SU-DHL-6 (cell line): ENCODE results near the gene PAX5.
"Not testable (repeated sequence)": the region's sequence is repeated elsewhere in the genome, so short reads cannot be mapped to it uniquely, and the experiment has no call there.

Experiments used
- H2AFZ ChIP-seq: fragments of 200-600 bp; sonication (generic); 2 replicates; pipeline ENCODE4 v1.6.1; 2014; ENCODE audit warnings: low read depth, mild to moderate bottlenecking, moderate library complexity, mixed read lengths, antibody characterized with exemption, low read length; ENCODE audit not compliant: severe bottlenecking
- H3F3A ChIP-seq: fragments of 200-600 bp; shearing (Covaris generic); 2 replicates; pipeline ENCODE4 v1.6.0; 2016; ENCODE audit warnings: antibody characterized with exemption, mild to moderate bottlenecking; ENCODE audit not compliant: insufficient read depth
- H3K27ac ChIP-seq: fragments of 200-600 bp; sonication (generic); 2 replicates; pipeline ENCODE4 v1.5.1; 2016; ENCODE audit warnings: low read depth, mild to moderate bottlenecking, low read length, moderate library complexity, mixed read lengths
- H3K27me3 ChIP-seq: fragments of 200-600 bp; sonication (generic), shearing (Covaris generic); 2 replicates; pipeline ENCODE4 v1.6.0; 2014; ENCODE audit warnings: mild to moderate bottlenecking, low read length
- H3K36me3 ChIP-seq: fragments of 200-600 bp; sonication (generic); 2 replicates; pipeline ENCODE4 v1.6.1; 2014; ENCODE audit warnings: mild to moderate bottlenecking, low read length, mixed read lengths
- H3K4me2 ChIP-seq: fragments of 300-600, 200-600 bp; shearing (Covaris generic), sonication (generic); 2 replicates; pipeline ENCODE4 v1.6.0; 2014; ENCODE audit warnings: low read length, low read depth, mild to moderate bottlenecking; ENCODE audit not compliant: poor library complexity, severe bottlenecking
- H3K4me3 ChIP-seq: fragments of 200-600 bp; sonication (generic); 2 replicates; pipeline ENCODE4 v1.5.1; 2014; ENCODE audit warnings: antibody characterized with exemption, low read length, mild to moderate bottlenecking, mixed read lengths; ENCODE audit not compliant: insufficient read depth, poor library complexity, severe bottlenecking
- H3K79me2 ChIP-seq: fragments of 200-600 bp; sonication (generic); 2 replicates; pipeline ENCODE4 v1.6.1; 2014; ENCODE audit warnings: mild to moderate bottlenecking, low read length, moderate library complexity; ENCODE audit not compliant: insufficient read depth
- H3K9ac ChIP-seq: fragments of 200-600 bp; sonication (generic); 2 replicates; pipeline ENCODE4 v1.7.0; 2014; ENCODE audit warnings: mild to moderate bottlenecking, low read length
- H3K9me2 ChIP-seq: fragments of 200-600 bp; sonication (generic); replicated peaks from 2 replicates; pipeline ENCODE4 v1.6.1; 2014; ENCODE audit warnings: low read length; ENCODE audit not compliant: insufficient read depth
- H3K9me3 ChIP-seq: fragments of 200-600 bp; sonication (generic); 2 replicates; pipeline ENCODE4 v1.6.1; 2014; ENCODE audit warnings: low read length, mixed read lengths; ENCODE audit not compliant: insufficient read depth
- H4K20me1 ChIP-seq: fragments of 200-600 bp; sonication (generic); 2 replicates; pipeline ENCODE4 v1.6.1; 2014; ENCODE audit warnings: low read depth, mild to moderate bottlenecking, antibody characterized with exemption, low read length, moderate library complexity, mixed read lengths
- CTCF ChIP-seq: fragments of 200-600 bp; sonication (generic); IDR thresholded peaks from one replicate; pipeline ENCODE4 v1.5.1; 2017; ENCODE audit warnings: antibody characterized with exemption, mild to moderate bottlenecking, low read length, moderate library complexity; ENCODE audit not compliant: insufficient read depth, poor library complexity, severe bottlenecking
- EZH2phosphoT487 ChIP-seq: fragments of 200-600 bp; sonication (generic), shearing (Covaris generic); conservative IDR thresholded peaks from 2 replicates; pipeline ENCODE4 v1.6.1; 2018; ENCODE audit warnings: mild to moderate bottlenecking, antibody characterized with exemption, low read length, moderate library complexity, mixed read lengths

PAX5 gene

GRCh38 chr9:36871606-36872005 lies 162.5 kb downstream of the PAX5 start:
- no peak overlapping the region for H3K4me2 ChIP-seq
- no peak overlapping the region for H3K27ac ChIP-seq
- no peak overlapping the region for H3K9ac ChIP-seq
- no peaks in the 10 kb centered on the region for H3K9me3 ChIP-seq
- H3K27me3 ChIP-seq = no peaks in the 10 kb centered on the region
- H4K20me1 ChIP-seq = no peaks in the 10 kb centered on the region
- no peaks in the 10 kb centered on the region for H3K36me3 ChIP-seq
- H2AFZ ChIP-seq = no peak overlapping the region
- H3K4me3 ChIP-seq = no peak overlapping the region
- no peaks in the 10 kb centered on the region for H3K9me2 ChIP-seq
- 0 out of 2 replicates have a peak, but pooled peaks cover 3% of the 10 kb centered on the region for H3F3A ChIP-seq
- no peak for TF ChIP-seq EZH2phosphoT487
- no peaks in the 10 kb centered on the region; the same call in 1 of the 2 replicates for H3K79me2 ChIP-seq

DNA sequence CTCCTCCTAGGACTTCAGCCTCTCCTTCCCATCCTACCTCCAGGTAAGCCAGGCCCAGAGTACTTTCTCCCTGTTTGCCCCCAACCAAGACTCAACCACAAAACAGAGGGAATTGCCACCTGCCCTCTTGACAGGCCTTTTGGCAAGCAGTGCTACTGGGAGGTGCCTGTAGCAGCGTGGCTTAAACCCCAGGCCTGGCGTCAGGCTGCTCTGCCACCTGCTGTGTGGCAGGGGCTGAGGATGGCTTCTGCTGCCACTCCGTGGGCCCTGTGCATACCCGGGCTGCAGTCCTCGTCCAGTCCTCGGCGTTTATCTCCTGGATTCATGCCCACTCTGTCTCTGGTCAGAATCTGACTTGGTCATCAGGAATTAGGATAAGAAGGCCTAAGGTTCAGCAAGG lies 163.1 kb downstream of the PAX5 start:
- H3K36me3 ChIP-seq = no peaks in the 10 kb centered on the region
- H3K4me3 ChIP-seq = no peak overlapping the region
- H3K9me3 ChIP-seq = no peaks in the 10 kb centered on the region
- no peaks in the 10 kb centered on the region for H4K20me1 ChIP-seq
- H3K27ac ChIP-seq = no peak overlapping the region
- no peaks in the 10 kb centered on the region for H3K9me2 ChIP-seq
- no peak overlapping the region for H3K9ac ChIP-seq
- no peaks in the 10 kb centered on the region for H3K27me3 ChIP-seq
- no peaks in the 10 kb centered on the region; the same call in 1 of the 2 replicates for H3K79me2 ChIP-seq
- H2AFZ ChIP-seq = no peak overlapping the region
- H3F3A ChIP-seq = no peaks in the 10 kb centered on the region
- no peak overlapping the region for H3K4me2 ChIP-seq
- no peak for TF ChIP-seq EZH2phosphoT487
- no peak for TF ChIP-seq CTCF

DNA sequence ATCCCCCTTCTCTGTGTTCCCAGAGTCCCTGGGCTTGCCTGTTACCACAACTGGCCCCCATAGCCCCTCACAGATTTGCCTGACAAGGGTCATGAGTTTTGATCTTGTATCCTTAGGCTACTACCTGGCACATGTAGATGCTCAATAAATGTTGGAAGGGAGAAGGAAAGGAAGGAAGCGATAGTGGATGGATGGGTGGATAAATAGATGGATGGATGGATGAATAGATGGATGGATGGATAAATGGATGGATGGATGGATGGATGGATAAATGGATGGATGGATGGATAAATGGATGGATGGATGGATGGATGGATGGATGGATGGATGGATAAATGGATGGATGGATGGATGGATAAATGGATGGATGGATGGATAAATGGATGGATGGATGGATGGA lies 164.5 kb downstream of the PAX5 start:
- not testable (repeated sequence) for H3K79me2 ChIP-seq, H2AFZ ChIP-seq, H3K9me2 ChIP-seq, H3K4me2 ChIP-seq, H4K20me1 ChIP-seq, H3K36me3 ChIP-seq, H3K27me3 ChIP-seq, H3K9me3 ChIP-seq, H3K9ac ChIP-seq, H3K4me3 ChIP-seq, H3K27ac ChIP-seq, H3F3A ChIP-seq

GRCh38 chr9:36868586-36869282 lies 165.3 kb downstream of the PAX5 start:
- Histone ChIP-seq H3K9me3 (no peaks in the 10 kb centered on the region), H2AFZ (no peak overlapping the region), H3K4me2 (no peak overlapping the region), H3K36me3 (no peaks in the 10 kb centered on the region), H3K9ac (no peak overlapping the region), H3K4me3 (no peak overlapping the region), H3K79me2 (peaks cover 5% of the 10 kb centered on the region; the same call in 1 of the 2 replicates), H4K20me1 (no peaks in the 10 kb centered on the region), H3K27ac (no peak overlapping the region), H3K9me2 (no peaks in the 10 kb centered on the region), H3F3A (no peaks in the 10 kb centered on the region), H3K27me3 (no peaks in the 10 kb centered on the region)
- no peak for TF ChIP-seq CTCF
- no peak for TF ChIP-seq EZH2phosphoT487
